ENCODE measurements around the gene PPP1CB.
A peak's percentile ranks its signal among the peaks of the same experiment; 100 is the strongest.
"Not testable (repeated sequence)": the region's sequence is repeated elsewhere in the genome, so short reads cannot be mapped to it uniquely, and the experiment has no call there.

PPP1CB gene

GRCh38 chr2:28751252-28751955 lies at the start of gene PPP1CB:
PPP1CB (plus strand) TSS chr2:28751830; CDS start chr2:28752125, 295 bp downstream.
- DNase-seq, result peak; percentile 82

GRCh38 chr2:28702415-28702861 lies 49.2 kb upstream of the PPP1CB start:
- no peak for DNase-seq

GRCh38 chr2:28702878-28703277 lies 48.8 kb upstream of the PPP1CB start:
- no peak for DNase-seq

GRCh38 chr2:28704621-28705020 lies 47.0 kb upstream of the PPP1CB start:
- no peak for DNase-seq

GRCh38 chr2:28705751-28706440 lies 45.7 kb upstream of the PPP1CB start:
- no peak for DNase-seq

GRCh38 chr2:28707592-28707991 lies 44.0 kb upstream of the PPP1CB start:
- DNase-seq, result no peak

GRCh38 chr2:28709101-28709500 lies 42.5 kb upstream of the PPP1CB start:
- DNase-seq, result no peak

- DNase-seq, result no peak
Measured at GRCh38 chr2:28710545-28710944, 41.1 kb upstream of the PPP1CB start.

GRCh38 chr2:28713577-28714298 lies 37.9 kb upstream of the PPP1CB start:
- no peak for DNase-seq

- DNase-seq, result no peak
Measured at GRCh38 chr2:28716265-28716865, 35.3 kb upstream of the PPP1CB start.

GRCh38 chr2:28717339-28717758 lies 34.3 kb upstream of the PPP1CB start:
- no peak for DNase-seq

- no peak for DNase-seq
Measured at GRCh38 chr2:28720345-28720744, 31.3 kb upstream of the PPP1CB start.

- no peak for DNase-seq
Measured at GRCh38 chr2:28721601-28722191, 29.9 kb upstream of the PPP1CB start.

GRCh38 chr2:28725021-28725711 lies 26.5 kb upstream of the PPP1CB start:
- DNase-seq, result no peak

- DNase-seq, result no peak
Measured at GRCh38 chr2:28726177-28726576, 25.5 kb upstream of the PPP1CB start.

- no peak for DNase-seq
Measured at GRCh38 chr2:28729698-28730097, 21.9 kb upstream of the PPP1CB start.

GRCh38 chr2:28730641-28731146 lies 20.9 kb upstream of the PPP1CB start:
- DNase-seq, result no peak

GRCh38 chr2:28735511-28735910 lies 16.1 kb upstream of the PPP1CB start:
- no peak for DNase-seq

- no peak for DNase-seq
Measured at GRCh38 chr2:28736034-28736433, 15.6 kb upstream of the PPP1CB start.

GRCh38 chr2:28737655-28738054 lies 14.0 kb upstream of the PPP1CB start:
- DNase-seq, result no peak

GRCh38 chr2:28742619-28743018 lies 9.0 kb upstream of the PPP1CB start:
- not testable (repeated sequence) for DNase-seq

GRCh38 chr2:28745225-28745624 lies 6.4 kb upstream of the PPP1CB start:
- no peak for DNase-seq
